ENCODE measurements around the gene RUNX1. TPM values are rescaled to one million over a fixed set of nuclear protein-coding genes. Genes with fewer than 3 reads are reported as not detected.

RUNX1 gene
- total and polyA plus RNA-seq, 2 of the 13 experiments (the other 11 are each of a cell fraction or from before 2014, with no cell fraction given): 5.4 to 6.4 TPM

GRCh38 chr21:35039595-35040289 is 9.4 kb downstream of the RUNX1 start (continued):
- TF ChIP-seq PBX2 (CRISPR knock-in tag; IDR thresholded peaks at IDR 0.05) (peak; percentile 63), RFX5 (IDR thresholded peaks at IDR 0.05; ENCODE audit: low read depth, low read length) (no peak), RERE (CRISPR knock-in tag; IDR thresholded peaks at IDR 0.05; ENCODE audit: low read depth) (no peak), ZNF292 (CRISPR knock-in tag; IDR thresholded peaks at IDR 0.05; ENCODE audit: borderline replicate concordance, low read depth) (peak; percentile 37; the same call in 1 of the 2 replicates), TBX2 (CRISPR knock-in tag; IDR thresholded peaks at IDR 0.05; ENCODE audit: borderline replicate concordance) (peak; percentile 39; the same call in 1 of the 2 replicates), ZZZ3 (CRISPR knock-in tag; IDR thresholded peaks at IDR 0.05; ENCODE audit: borderline replicate concordance) (no peak), ZFP82 (CRISPR knock-in tag; IDR thresholded peaks at IDR 0.05; ENCODE audit: borderline replicate concordance) (no peak), NR2F2 (IDR thresholded peaks at IDR 0.05; ENCODE audit: borderline replicate concordance, low read depth) (0 out of 2 replicates have a peak, but pooled peaks have one; percentile 59), NKX3-1 (CRISPR knock-in tag; IDR thresholded peaks at IDR 0.05) (no peak), ELF3 (CRISPR knock-in tag; IDR thresholded peaks at IDR 0.05) (no peak), HNF4A (CRISPR knock-in tag; IDR thresholded peaks at IDR 0.05) (peak; percentile 92), PRDM15 (CRISPR knock-in tag; IDR thresholded peaks at IDR 0.05) (no peak), RFX1 (IDR thresholded peaks at IDR 0.05) (no peak), PHF8 (CRISPR knock-in tag; IDR thresholded peaks at IDR 0.05) (0 out of 2 replicates have a peak, but pooled peaks have one; percentile 32), ZNF788 (CRISPR knock-in tag; IDR thresholded peaks at IDR 0.05; ENCODE audit: borderline replicate concordance) (peak; percentile 24; the same call in 1 of the 2 replicates), KDM6A (CRISPR knock-in tag; IDR thresholded peaks at IDR 0.05; ENCODE audit: low read depth) (0 out of 2 replicates have a peak, but pooled peaks have one; percentile 12), PPARG (CRISPR knock-in tag; conservative IDR thresholded peaks at IDR 0.05) (no peak), LBX2 (CRISPR knock-in tag; IDR thresholded peaks at IDR 0.05; ENCODE audit: borderline replicate concordance) (no peak), ZSCAN20 (CRISPR knock-in tag; IDR thresholded peaks at IDR 0.05; ENCODE audit: borderline replicate concordance) (no peak), IRF2 (CRISPR knock-in tag; IDR thresholded peaks at IDR 0.05) (peak; percentile 38; the same call in 1 of the 2 replicates)

All from HepG2 (cell line).